ENCODE measurements around the gene P4HB. TPM values are rescaled to one million over a fixed set of nuclear protein-coding genes. Genes with fewer than 3 reads are reported as not detected.

P4HB gene
- polyA plus RNA-seq, 1 donor from 2014 or later = 82.8 TPM

DNA sequence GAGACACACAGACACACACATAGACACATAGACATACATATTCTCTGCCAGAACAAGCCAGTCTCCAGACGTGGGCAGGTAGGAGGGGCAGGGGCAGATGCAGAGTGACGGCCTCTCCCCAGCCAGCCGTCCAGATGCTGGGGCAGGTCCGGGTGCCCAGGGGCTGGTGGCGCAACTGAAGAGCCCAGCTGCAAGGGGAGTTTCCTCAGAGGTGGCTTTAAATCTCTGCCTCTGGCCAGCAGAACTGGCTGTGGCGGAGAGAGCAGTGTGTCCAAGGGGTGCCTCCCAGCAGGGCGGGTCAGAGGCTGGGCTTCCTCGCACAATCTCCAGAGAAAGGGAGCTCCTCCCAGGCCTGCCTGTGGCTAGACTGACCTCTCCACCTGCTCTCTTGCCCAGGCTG is 65.8 kb downstream of the P4HB start:
- Histone ChIP-seq H3K9ac (ENCODE audit: low read length) (no peak overlapping the region), H4K20me1 (ENCODE audit: insufficient read depth) (no peaks in the 10 kb centered on the region), H3K27me3 (ENCODE audit: insufficient read depth, low read depth, low read length) (no peaks in the 10 kb centered on the region), H3K79me2 (replicated peaks; ENCODE audit: insufficient read depth, low read length) (no peaks in the 10 kb centered on the region), H3K27ac (ENCODE audit: low read length) (no peak overlapping the region), H3K4me2 (ENCODE audit: low read length) (no peak overlapping the region), H3F3A (ENCODE audit: insufficient read depth, low read length, poor library complexity, severe bottlenecking) (no peaks in the 10 kb centered on the region), H3K36me3 (ENCODE audit: insufficient read depth, low read length) (no peaks in the 10 kb centered on the region), H2AFZ (ENCODE audit: low read depth, low read length) (no peak overlapping the region), H3K9me3 (ENCODE audit: low read length) (no peaks in the 10 kb centered on the region), H3K4me3 (ENCODE audit: low read length) (no peak overlapping the region), H3K9me2 (ENCODE audit: insufficient read depth, low read length) (no peaks in the 10 kb centered on the region)
- TF ChIP-seq EP300 (conservative IDR thresholded peaks at IDR 0.05; ENCODE audit: poor library complexity, severe bottlenecking) (no peak), MXI1 (conservative IDR thresholded peaks at IDR 0.05; ENCODE audit: poor library complexity, severe bottlenecking) (no peak), TAF1 (IDR thresholded peaks at IDR 0.05; ENCODE audit: low read depth) (no peak), SMC3 (conservative IDR thresholded peaks at IDR 0.05; ENCODE audit: poor library complexity) (no peak), EZH2 (IDR thresholded peaks at IDR 0.05; ENCODE audit: borderline replicate concordance, insufficient read depth, low read length, poor library complexity, severe bottlenecking) (no peak), RAD21 (conservative IDR thresholded peaks at IDR 0.05) (no peak)
- TF ChIP-seq, protein P1, sequence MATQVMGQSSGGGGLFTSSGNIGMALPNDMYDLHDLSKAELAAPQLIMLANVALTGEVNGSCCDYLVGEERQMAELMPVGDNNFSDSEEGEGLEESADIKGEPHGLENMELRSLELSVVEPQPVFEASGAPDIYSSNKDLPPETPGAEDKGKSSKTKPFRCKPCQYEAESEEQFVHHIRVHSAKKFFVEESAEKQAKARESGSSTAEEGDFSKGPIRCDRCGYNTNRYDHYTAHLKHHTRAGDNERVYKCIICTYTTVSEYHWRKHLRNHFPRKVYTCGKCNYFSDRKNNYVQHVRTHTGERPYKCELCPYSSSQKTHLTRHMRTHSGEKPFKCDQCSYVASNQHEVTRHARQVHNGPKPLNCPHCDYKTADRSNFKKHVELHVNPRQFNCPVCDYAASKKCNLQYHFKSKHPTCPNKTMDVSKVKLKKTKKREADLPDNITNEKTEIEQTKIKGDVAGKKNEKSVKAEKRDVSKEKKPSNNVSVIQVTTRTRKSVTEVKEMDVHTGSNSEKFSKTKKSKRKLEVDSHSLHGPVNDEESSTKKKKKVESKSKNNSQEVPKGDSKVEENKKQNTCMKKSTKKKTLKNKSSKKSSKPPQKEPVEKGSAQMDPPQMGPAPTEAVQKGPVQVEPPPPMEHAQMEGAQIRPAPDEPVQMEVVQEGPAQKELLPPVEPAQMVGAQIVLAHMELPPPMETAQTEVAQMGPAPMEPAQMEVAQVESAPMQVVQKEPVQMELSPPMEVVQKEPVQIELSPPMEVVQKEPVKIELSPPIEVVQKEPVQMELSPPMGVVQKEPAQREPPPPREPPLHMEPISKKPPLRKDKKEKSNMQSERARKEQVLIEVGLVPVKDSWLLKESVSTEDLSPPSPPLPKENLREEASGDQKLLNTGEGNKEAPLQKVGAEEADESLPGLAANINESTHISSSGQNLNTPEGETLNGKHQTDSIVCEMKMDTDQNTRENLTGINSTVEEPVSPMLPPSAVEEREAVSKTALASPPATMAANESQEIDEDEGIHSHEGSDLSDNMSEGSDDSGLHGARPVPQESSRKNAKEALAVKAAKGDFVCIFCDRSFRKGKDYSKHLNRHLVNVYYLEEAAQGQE (IDR thresholded peaks at IDR 0.05; ENCODE audit: borderline replicate concordance) = no peak

DNA sequence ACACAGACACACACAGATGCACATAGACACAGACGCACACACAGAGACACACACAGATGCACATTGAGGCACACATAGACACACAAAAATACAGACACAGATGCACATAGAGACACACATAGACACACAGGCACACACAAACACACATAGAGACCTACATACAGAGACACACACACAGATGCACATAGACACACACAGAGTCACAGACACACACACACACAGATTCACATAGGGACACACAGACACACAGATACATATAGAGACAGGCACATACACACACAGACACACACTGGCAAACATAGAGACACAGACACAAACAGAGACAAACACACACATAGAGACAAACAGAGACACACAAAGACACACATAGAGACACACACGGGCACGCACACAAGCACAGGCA is 66.3 kb downstream of the P4HB start:
- TF ChIP-seq EZH2 (IDR thresholded peaks at IDR 0.05; ENCODE audit: borderline replicate concordance, insufficient read depth, low read length, poor library complexity, severe bottlenecking) (no peak), RAD21 (conservative IDR thresholded peaks at IDR 0.05) (no peak), POLR2AphosphoS5 (IDR thresholded peaks at IDR 0.05) (no peak), TAF1 (IDR thresholded peaks at IDR 0.05; ENCODE audit: low read depth) (no peak), EP300 (conservative IDR thresholded peaks at IDR 0.05; ENCODE audit: poor library complexity, severe bottlenecking) (no peak), SMC3 (conservative IDR thresholded peaks at IDR 0.05; ENCODE audit: poor library complexity) (no peak)
- TF ChIP-seq, protein P2, sequence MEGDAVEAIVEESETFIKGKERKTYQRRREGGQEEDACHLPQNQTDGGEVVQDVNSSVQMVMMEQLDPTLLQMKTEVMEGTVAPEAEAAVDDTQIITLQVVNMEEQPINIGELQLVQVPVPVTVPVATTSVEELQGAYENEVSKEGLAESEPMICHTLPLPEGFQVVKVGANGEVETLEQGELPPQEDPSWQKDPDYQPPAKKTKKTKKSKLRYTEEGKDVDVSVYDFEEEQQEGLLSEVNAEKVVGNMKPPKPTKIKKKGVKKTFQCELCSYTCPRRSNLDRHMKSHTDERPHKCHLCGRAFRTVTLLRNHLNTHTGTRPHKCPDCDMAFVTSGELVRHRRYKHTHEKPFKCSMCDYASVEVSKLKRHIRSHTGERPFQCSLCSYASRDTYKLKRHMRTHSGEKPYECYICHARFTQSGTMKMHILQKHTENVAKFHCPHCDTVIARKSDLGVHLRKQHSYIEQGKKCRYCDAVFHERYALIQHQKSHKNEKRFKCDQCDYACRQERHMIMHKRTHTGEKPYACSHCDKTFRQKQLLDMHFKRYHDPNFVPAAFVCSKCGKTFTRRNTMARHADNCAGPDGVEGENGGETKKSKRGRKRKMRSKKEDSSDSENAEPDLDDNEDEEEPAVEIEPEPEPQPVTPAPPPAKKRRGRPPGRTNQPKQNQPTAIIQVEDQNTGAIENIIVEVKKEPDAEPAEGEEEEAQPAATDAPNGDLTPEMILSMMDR (IDR thresholded peaks at IDR 0.05; ENCODE audit: poor library complexity, severe bottlenecking) = no peak
- TF ChIP-seq, protein P1 (IDR thresholded peaks at IDR 0.05; ENCODE audit: borderline replicate concordance) = no peak

More for the DNA sequence above, 66.3 kb downstream of the P4HB start:
- no peaks in the 10 kb centered on the region for H3F3A ChIP-seq (ENCODE audit: insufficient read depth, low read length, poor library complexity, severe bottlenecking)
- no peak overlapping the region for H3K4me2 ChIP-seq (ENCODE audit: low read length)
- no peaks in the 10 kb centered on the region for H3K9me2 ChIP-seq (ENCODE audit: insufficient read depth, low read length)
- H2AFZ ChIP-seq (ENCODE audit: low read depth, low read length) = no peak overlapping the region
- no peaks in the 10 kb centered on the region for H4K20me1 ChIP-seq (ENCODE audit: insufficient read depth)
- no peaks in the 10 kb centered on the region for H3K36me3 ChIP-seq (ENCODE audit: insufficient read depth, low read length)
- H3K27ac ChIP-seq (ENCODE audit: low read length) = no peak overlapping the region
- H3K79me2 ChIP-seq (replicated peaks; ENCODE audit: insufficient read depth, low read length) = no peaks in the 10 kb centered on the region
- no peaks in the 10 kb centered on the region for H3K9me3 ChIP-seq (ENCODE audit: low read length)
- no peak overlapping the region for H3K9ac ChIP-seq (ENCODE audit: low read length)
- H3K27me3 ChIP-seq (ENCODE audit: insufficient read depth, low read depth, low read length) = no peaks in the 10 kb centered on the region
- H3K4me3 ChIP-seq (ENCODE audit: low read length) = no peak overlapping the region

Other genes starting within 250 kb of the P4HB start
- 32.3 and 42.9 TPM in 2 replicates for gene NPLOC4, start 223.4 kb downstream of the P4HB start, polyA plus RNA-seq
- not detected in 2 replicates for gene TSPAN10, start 223.3 kb downstream of the P4HB start, polyA plus RNA-seq
- gene PDE6G, start 204.0 kb downstream of the P4HB start, polyA plus RNA-seq = not detected in 2 replicates
- 61.0 and 64.2 TPM in 2 replicates for gene OXLD1, start 193.9 kb downstream of the P4HB start, polyA plus RNA-seq
- gene CCDC137, start 193.8 kb downstream of the P4HB start, polyA plus RNA-seq = 12.2 and 16.1 TPM in 2 replicates
- 145 and 156 TPM in 2 replicates for gene ARL16, start 176.7 kb downstream of the P4HB start, polyA plus RNA-seq
- 81.1 and 97.2 TPM in 2 replicates for gene HGS, start 176.5 kb downstream of the P4HB start, polyA plus RNA-seq
- gene MRPL12, start 157.2 kb downstream of the P4HB start, polyA plus RNA-seq = 10.4 and 14.2 TPM in 2 replicates
- gene SLC25A10, start 148.3 kb downstream of the P4HB start, polyA plus RNA-seq = 8.7 and 10.3 TPM in 2 replicates
- not detected in 2 replicates for gene GCGR, start 56.4 kb downstream of the P4HB start, polyA plus RNA-seq
- 510 and 524 TPM in 2 replicates for gene MCRIP1, start 27.2 kb downstream of the P4HB start, polyA plus RNA-seq
- gene PPP1R27, start 25.5 kb downstream of the P4HB start, polyA plus RNA-seq = not detected in 2 replicates
- 16.1 and 26.9 TPM in 2 replicates for gene ARHGDIA, start 10.8 kb upstream of the P4HB start, polyA plus RNA-seq
- 73.3 and 81.4 TPM in 2 replicates for gene ALYREF, start 31.1 kb upstream of the P4HB start, polyA plus RNA-seq
- gene ANAPC11, start 31.2 kb upstream of the P4HB start, polyA plus RNA-seq = 371 and 389 TPM in 2 replicates
- 1.3 and 1.7 TPM in 2 replicates for gene NPB, start 41.7 kb upstream of the P4HB start, polyA plus RNA-seq
- 28.9 and 35.3 TPM in 2 replicates for gene PCYT2, start 50.9 kb upstream of the P4HB start, polyA plus RNA-seq
- gene SIRT7, start 57.6 kb upstream of the P4HB start, polyA plus RNA-seq = 44.5 and 54.4 TPM in 2 replicates
- 11.8 and 12.4 TPM in 2 replicates for gene MAFG, start 67.2 kb upstream of the P4HB start, polyA plus RNA-seq
- gene PYCR1, start 76.8 kb upstream of the P4HB start, polyA plus RNA-seq = 41.7 and 61.0 TPM in 2 replicates
- 1.1 and 1.2 TPM in 2 replicates for gene MYADML2, start 86.7 kb upstream of the P4HB start, polyA plus RNA-seq
- gene NOTUM, start 100.7 kb upstream of the P4HB start, polyA plus RNA-seq = 0.12 TPM in 1 of 2 replicates, not detected in the other
- gene ASPSCR1, start 117.1 kb upstream of the P4HB start, polyA plus RNA-seq = 28.0 and 58.1 TPM in 2 replicates
- 188 and 205 TPM in 2 replicates for gene CENPX, start 162.3 kb upstream of the P4HB start, polyA plus RNA-seq
- 51.7 and 63.7 TPM in 2 replicates for gene LRRC45, start 162.8 kb upstream of the P4HB start, polyA plus RNA-seq
- gene RAC3, start 171.1 kb upstream of the P4HB start, polyA plus RNA-seq = 198 and 211 TPM in 2 replicates
- 129 and 148 TPM in 2 replicates for gene DCXR, start 177.2 kb upstream of the P4HB start, polyA plus RNA-seq
- gene RFNG, start 191.3 kb upstream of the P4HB start, polyA plus RNA-seq = 176 and 200 TPM in 2 replicates
- gene GPS1, start 191.4 kb upstream of the P4HB start, polyA plus RNA-seq = 170 and 215 TPM in 2 replicates
- 100 and 115 TPM in 2 replicates for gene DUS1L, start 205.3 kb upstream of the P4HB start, polyA plus RNA-seq
- 26.4 and 31.5 TPM in 2 replicates for gene FASN, start 237.7 kb upstream of the P4HB start, polyA plus RNA-seq